SU-DHL-6 (cell line): Measurements from ENCODE around the gene MGRN1.

Experiments
- CTCF ChIP-seq: fragments of 200-600 bp; sonication (generic); IDR thresholded peaks from one replicate; pipeline ENCODE4 v1.5.1; 2017; ENCODE audit warnings: antibody characterized with exemption, mild to moderate bottlenecking, low read length, moderate library complexity; ENCODE audit not compliant: insufficient read depth, poor library complexity, severe bottlenecking
- EZH2phosphoT487 ChIP-seq: fragments of 200-600 bp; sonication (generic), shearing (Covaris generic); conservative IDR thresholded peaks from 2 replicates; pipeline ENCODE4 v1.6.1; 2018; ENCODE audit warnings: mild to moderate bottlenecking, antibody characterized with exemption, low read length, moderate library complexity, mixed read lengths

- no peak for TF ChIP-seq CTCF
- no peak for TF ChIP-seq EZH2phosphoT487
These were observed 18.3 kb upstream of the MGRN1 start for GRCh38 chr16:4606354-4606753.
